ENCODE data around the gene RAB3A. TPM values are rescaled to one million over a fixed set of nuclear protein-coding genes. Genes with fewer than 3 reads are reported as not detected.

The RAB3A gene
- total RNA-seq, 2 donors from 2014 or later: 2.5 to 6.0 TPM

GRCh38 chr19:18229474-18229873, 25.6 kb upstream of the RAB3A start:
- no peak overlapping the region for H3K4me3 ChIP-seq
- peaks cover 6% of the 10 kb centered on the region for H3K4me1 ChIP-seq (replicated peaks)
- H3K9me3 ChIP-seq: no peaks in the 10 kb centered on the region
- peaks cover 25% of the 10 kb centered on the region for H3K27me3 ChIP-seq (replicated peaks; ENCODE audit: insufficient read depth)
- no peak for DNase-seq (ENCODE audit: low spot score)
- intact Hi-C loops (cut with DNase I): no loop called here
- 66% methylated on average over 5 of the region's 5 CpGs for WGBS
- H3K36me3 ChIP-seq: no peaks in the 10 kb centered on the region
- H3K27ac ChIP-seq: no peak overlapping the region
- no peak for TF ChIP-seq POLR2A (IDR thresholded peaks at IDR 0.05)
- TF ChIP-seq CTCF (IDR thresholded peaks at IDR 0.05): peak in 1 of 4 experiments; percentile 9
- TF ChIP-seq POLR2AphosphoS5 (IDR thresholded peaks at IDR 0.05): no peak

- 80% methylated on average over 6 of the region's 6 CpGs for WGBS
- no peak overlapping the region for H3K4me3 ChIP-seq
- H3K36me3 ChIP-seq: no peaks in the 10 kb centered on the region
- intact Hi-C loops (cut with DNase I): no loop called here
- H3K9me3 ChIP-seq: no peaks in the 10 kb centered on the region
- no peak for DNase-seq (ENCODE audit: low spot score)
- TF ChIP-seq CTCF (IDR thresholded peaks at IDR 0.05): no peak
- TF ChIP-seq POLR2AphosphoS5 (IDR thresholded peaks at IDR 0.05): no peak
- no peak for TF ChIP-seq POLR2A (IDR thresholded peaks at IDR 0.05)
- peaks cover 6% of the 10 kb centered on the region for H3K4me1 ChIP-seq (replicated peaks)
- H3K27me3 ChIP-seq (replicated peaks; ENCODE audit: insufficient read depth): peaks cover 22% of the 10 kb centered on the region
- H3K27ac ChIP-seq: no peak overlapping the region
Observed at GRCh38 chr19:18227781-18228271, 24.0 kb upstream of the RAB3A start.

GRCh38 chr19:18226956-18227780, 23.3 kb upstream of the RAB3A start:
- intact Hi-C loops (cut with DNase I): no loop called here
- H3K4me1 ChIP-seq (replicated peaks): peaks cover 6% of the 10 kb centered on the region
- H3K27ac ChIP-seq: no peak overlapping the region
- H3K4me3 ChIP-seq: no peak overlapping the region
- DNase-seq (ENCODE audit: low spot score): no peak
- H3K36me3 ChIP-seq: no peaks in the 10 kb centered on the region
- TF ChIP-seq CTCF (IDR thresholded peaks at IDR 0.05): no peak
- TF ChIP-seq POLR2AphosphoS5 (IDR thresholded peaks at IDR 0.05): no peak
- TF ChIP-seq POLR2A (IDR thresholded peaks at IDR 0.05): no peak
- H3K27me3 ChIP-seq (replicated peaks; ENCODE audit: insufficient read depth): peaks cover 20% of the 10 kb centered on the region
- H3K9me3 ChIP-seq: no peaks in the 10 kb centered on the region
- 80% methylated on average over 18 of the region's 18 CpGs for WGBS

GRCh38 chr19:18225702-18226468, 22.0 kb upstream of the RAB3A start, which contains the start of gene PDE4C:
TSS of gene PDE4C (minus strand) at chr19:18226438. CDS start at chr19:18226415, 23 bp downstream.
- TF ChIP-seq POLR2A (IDR thresholded peaks at IDR 0.05): no peak
- TF ChIP-seq POLR2AphosphoS5 (IDR thresholded peaks at IDR 0.05): no peak
- TF ChIP-seq CTCF (IDR thresholded peaks at IDR 0.05): no peak
- DNase-seq (ENCODE audit: low spot score): no peak
- WGBS: 8% methylated on average over 43 of the region's 51 CpGs
- H3K27ac ChIP-seq: peak within 1 kb of the TSS in 1 of 2 donors; percentile 23
- peaks cover 17% of the 10 kb centered on the region for H3K27me3 ChIP-seq (replicated peaks; ENCODE audit: insufficient read depth)
- H3K9me3 ChIP-seq: no peaks in the 10 kb centered on the region
- no peaks in the 10 kb centered on the region for H3K36me3 ChIP-seq
- H3K4me1 ChIP-seq (replicated peaks): peaks cover 6% of the 10 kb centered on the region
- intact Hi-C loops (cut with DNase I): no loop called here
- H3K4me3 ChIP-seq: no peak within 1 kb of the TSS

All from prostate gland (tissue), 2 donors.